Activated gamma-delta T cell treated with anti-CD3 and anti-CD28 coated beads, Interleukin-2, amount 50 U/mL, for 16 hours (primary cell): Measurements from ENCODE around the gene PFKFB2.
A peak's percentile ranks its signal among the peaks of the same experiment; 100 is the strongest.

Experiments
- DNase-seq: peaks from one replicate; pipeline ENCODE4 v3.0.0-alpha.2; 2020; ENCODE audit warnings: low read depth

PFKFB2 gene

GRCh38 chr1:207067185-207067584 is 14.1 kb downstream of the PFKFB2 start:
- DNase-seq: no peak

GRCh38 chr1:207067665-207068064 is 14.6 kb downstream of the PFKFB2 start:
- no peak for DNase-seq

- no peak for DNase-seq
These were observed 16.0 kb downstream of the PFKFB2 start for GRCh38 chr1:207069061-207069460.

- DNase-seq: no peak
These were observed 16.9 kb downstream of the PFKFB2 start for GRCh38 chr1:207069858-207070506.

GRCh38 chr1:207070811-207071210 is 17.7 kb downstream of the PFKFB2 start:
- no peak for DNase-seq

GRCh38 chr1:207071426-207071825 is 18.4 kb downstream of the PFKFB2 start:
- DNase-seq: no peak

- DNase-seq: no peak
These were observed 19.2 kb downstream of the PFKFB2 start for GRCh38 chr1:207072233-207072632.

GRCh38 chr1:207073906-207074820 is 21.1 kb downstream of the PFKFB2 start:
- no peak for DNase-seq

GRCh38 chr1:207076181-207076955 is 23.3 kb downstream of the PFKFB2 start:
- no peak for DNase-seq

- DNase-seq: no peak
These were observed 23.9 kb downstream of the PFKFB2 start for GRCh38 chr1:207077012-207077411.

GRCh38 chr1:207077470-207078377 is 24.6 kb downstream of the PFKFB2 start:
- peak; percentile 45 for DNase-seq

GRCh38 chr1:207078578-207079132 is 25.6 kb downstream of the PFKFB2 start:
- DNase-seq: no peak

- no peak for DNase-seq
These were observed 26.7 kb downstream of the PFKFB2 start for GRCh38 chr1:207079706-207080241.

- no peak for DNase-seq
These were observed 28.0 kb downstream of the PFKFB2 start for GRCh38 chr1:207081088-207081487.

- no peak for DNase-seq
These were observed 28.7 kb downstream of the PFKFB2 start for GRCh38 chr1:207081806-207082205.

- no peak for DNase-seq
These were observed 31.2 kb downstream of the PFKFB2 start for GRCh38 chr1:207084232-207084631.

GRCh38 chr1:207084701-207085180 is 31.7 kb downstream of the PFKFB2 start:
- peak; percentile 33 for DNase-seq

- DNase-seq: no peak
These were observed 32.8 kb downstream of the PFKFB2 start for GRCh38 chr1:207085887-207086286.

GRCh38 chr1:207088161-207088560 is 35.1 kb downstream of the PFKFB2 start:
- no peak for DNase-seq

GRCh38 chr1:207088701-207089626 is 35.9 kb downstream of the PFKFB2 start, which contains the start of gene C4BPB:
Gene C4BPB (plus strand): TSS chr1:207088860. CDS start chr1:207089532, 672 bp downstream.
- DNase-seq: no peak
